Muscle layer of duodenum (tissue), 2 donors: ENCODE measurements around the gene GALNT18.

Experiments used
- H3K27ac ChIP-seq: one replicate; pipeline ENCODE4 v1.7.0; 2013; ENCODE audit warnings: mild to moderate bottlenecking, low read length
- H3K27me3 ChIP-seq: one replicate; pipeline ENCODE4 v1.7.0; 2013; ENCODE audit warnings: low read depth, mild to moderate bottlenecking, control low read depth, low read length
- H3K36me3 ChIP-seq, 2 donors: one replicate each; pipeline ENCODE4 v1.7.0; 2013; ENCODE audit warnings: low read length in 2 of 2, control low read depth in 1 of 2, mild to moderate bottlenecking in 1 of 2; ENCODE audit not compliant: insufficient read depth in 2 of 2, control insufficient read depth in 1 of 2
- H3K4me1 ChIP-seq, 2 donors: one replicate each; pipeline ENCODE4 v1.7.0; 2013; ENCODE audit warnings: low read length in 2 of 2, mild to moderate bottlenecking in 2 of 2, control low read depth in 1 of 2, moderate library complexity in 1 of 2; ENCODE audit not compliant: insufficient read depth in 2 of 2, control insufficient read depth in 1 of 2
- H3K4me3 ChIP-seq, 2 donors: one replicate each; pipeline ENCODE4 v1.7.0; 2013; ENCODE audit warnings: low read length in 2 of 2, low read depth in 1 of 2, mild to moderate bottlenecking in 1 of 2
- H3K9me3 ChIP-seq, 2 donors: one replicate each; pipeline ENCODE4 v1.7.0; 2013; ENCODE audit warnings: low read length in 2 of 2, control low read depth in 1 of 2, mild to moderate bottlenecking in 1 of 2; ENCODE audit not compliant: control insufficient read depth in 1 of 2
- donor health status: healthy.

Gene GALNT18

GRCh38 chr11:11605821-11606450, 15.9 kb downstream of the GALNT18 start:
- H3K4me1 ChIP-seq = no peaks in the 10 kb centered on the region

DNA sequence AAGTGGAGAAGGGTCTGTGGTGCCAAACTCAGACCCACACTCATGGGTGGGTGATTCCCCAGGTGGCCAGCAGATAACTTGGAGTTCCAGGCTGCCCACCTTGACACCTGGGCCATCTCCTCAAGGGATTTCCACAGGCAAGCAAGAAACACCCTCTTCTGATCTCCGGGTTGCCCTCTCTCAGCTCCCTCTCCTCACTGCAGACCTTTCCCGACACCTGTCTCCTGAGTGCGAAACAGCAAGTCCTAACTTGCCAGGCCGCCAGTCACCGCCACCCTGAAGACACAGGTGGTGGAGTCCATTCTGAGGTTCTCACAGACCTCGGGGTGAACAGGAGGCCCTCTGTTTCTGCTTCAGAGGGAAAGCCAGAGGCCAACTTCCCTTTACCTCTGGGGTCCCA, 16.6 kb downstream of the GALNT18 start:
- H3K4me3 ChIP-seq = no peak overlapping the region
- H3K36me3 ChIP-seq = no peaks in the 10 kb centered on the region
- no peaks in the 10 kb centered on the region for H3K27me3 ChIP-seq
- no peaks in the 10 kb centered on the region for H3K9me3 ChIP-seq
- H3K4me1 ChIP-seq = no peaks in the 10 kb centered on the region
- no peak overlapping the region for H3K27ac ChIP-seq

More at GRCh38 chr11:11605821-11606450, 15.9 kb downstream of the GALNT18 start:
- H3K4me3 ChIP-seq = no peak overlapping the region
- no peaks in the 10 kb centered on the region for H3K9me3 ChIP-seq
- no peaks in the 10 kb centered on the region for H3K36me3 ChIP-seq
- H3K27me3 ChIP-seq = no peaks in the 10 kb centered on the region
- no peak overlapping the region for H3K27ac ChIP-seq

DNA sequence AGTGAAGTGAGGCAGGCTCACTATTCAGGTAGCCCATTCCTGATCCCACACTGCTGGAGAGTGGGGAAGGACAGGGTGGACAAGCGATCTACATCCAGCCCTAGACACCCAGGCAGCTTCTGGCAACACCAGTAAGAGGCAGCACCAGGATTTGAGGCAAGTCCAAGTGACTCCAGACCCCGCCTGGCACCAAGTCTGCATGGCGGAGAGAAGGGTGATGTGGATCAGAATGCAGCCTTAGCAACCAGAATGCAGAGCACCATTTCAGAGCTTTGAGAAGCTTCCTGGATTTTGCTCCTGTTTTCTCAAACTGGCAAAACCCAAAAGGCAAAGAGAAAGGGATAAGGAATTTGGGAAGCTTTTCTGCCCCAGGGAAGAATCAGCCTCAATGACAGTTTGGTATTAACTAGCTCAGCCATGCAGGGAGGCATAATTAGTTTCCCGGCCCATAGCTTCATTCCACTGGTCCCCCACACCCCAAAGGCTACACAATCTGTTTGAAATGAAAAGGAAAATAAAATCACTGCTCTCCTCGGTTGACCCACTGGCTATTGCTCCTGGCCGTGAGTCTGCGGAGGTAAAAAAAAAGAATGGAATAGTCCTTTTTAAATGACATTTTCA, 17.3 kb downstream of the GALNT18 start:
- H3K27ac ChIP-seq = no peak overlapping the region
- no peaks in the 10 kb centered on the region for H3K4me1 ChIP-seq
- no peaks in the 10 kb centered on the region for H3K27me3 ChIP-seq
- H3K9me3 ChIP-seq = no peaks in the 10 kb centered on the region
- no peak overlapping the region for H3K4me3 ChIP-seq
- no peaks in the 10 kb centered on the region for H3K36me3 ChIP-seq

- Histone ChIP-seq H3K4me1 (no peaks in the 10 kb centered on the region), H3K27ac (no peak overlapping the region), H3K36me3 (no peaks in the 10 kb centered on the region), H3K4me3 (no peak overlapping the region), H3K9me3 (no peaks in the 10 kb centered on the region), H3K27me3 (no peaks in the 10 kb centered on the region)
These were observed 19.8 kb downstream of the GALNT18 start for GRCh38 chr11:11602011-11602410.

DNA sequence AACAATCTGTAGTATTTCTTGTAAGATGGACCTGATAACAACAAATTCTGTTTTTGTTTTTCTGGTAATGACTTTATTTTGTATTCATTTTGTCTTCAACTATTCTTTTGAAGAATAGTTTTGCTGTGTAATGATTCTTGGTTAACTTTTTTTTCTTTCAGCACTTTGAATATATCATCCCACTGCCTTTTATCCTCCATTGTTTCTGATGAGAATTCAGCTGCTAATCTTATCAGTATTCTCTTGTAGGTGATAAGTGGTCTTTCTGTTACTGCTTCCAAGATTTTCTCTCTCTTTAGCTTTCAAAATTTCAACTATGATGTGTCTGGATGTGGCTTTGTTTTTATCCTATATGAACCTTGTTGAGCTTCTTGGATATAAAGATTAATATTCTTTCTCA, 21.5 kb downstream of the GALNT18 start:
- H3K4me1 ChIP-seq = no peaks in the 10 kb centered on the region
- no peak overlapping the region for H3K27ac ChIP-seq

GRCh38 chr11:11598243-11598642, 23.6 kb downstream of the GALNT18 start:
- no peaks in the 10 kb centered on the region for H3K9me3 ChIP-seq
- H3K36me3 ChIP-seq = no peaks in the 10 kb centered on the region
- H3K4me3 ChIP-seq = no peak overlapping the region
- no peak overlapping the region for H3K27ac ChIP-seq
- no peaks in the 10 kb centered on the region for H3K27me3 ChIP-seq
- no peaks in the 10 kb centered on the region for H3K4me1 ChIP-seq

More for the DNA sequence above, 21.5 kb downstream of the GALNT18 start:
- no peaks in the 10 kb centered on the region for H3K36me3 ChIP-seq
- no peaks in the 10 kb centered on the region for H3K27me3 ChIP-seq
- no peak overlapping the region for H3K4me3 ChIP-seq
- no peaks in the 10 kb centered on the region for H3K9me3 ChIP-seq

DNA sequence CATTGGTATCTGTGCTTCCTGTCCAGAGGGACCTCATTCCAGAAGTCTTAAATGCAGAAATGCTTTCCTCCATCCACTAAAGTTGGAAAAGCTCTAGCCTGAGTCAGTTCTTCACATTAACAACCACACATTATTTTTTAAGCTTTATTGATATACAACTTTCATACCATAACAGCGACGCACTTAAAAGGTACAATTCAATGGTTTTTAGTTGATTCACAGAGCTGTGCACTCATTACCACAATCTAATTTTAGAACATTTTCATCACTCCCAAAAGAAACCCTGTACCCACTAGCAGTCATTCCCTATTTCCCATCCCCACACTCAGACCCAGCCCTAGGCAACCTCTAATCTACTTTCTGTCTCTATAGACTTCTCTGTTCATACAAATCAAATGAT, 27.6 kb downstream of the GALNT18 start:
- Histone ChIP-seq H3K36me3 (no peaks in the 10 kb centered on the region), H3K27me3 (no peaks in the 10 kb centered on the region), H3K4me3 (no peak overlapping the region), H3K4me1 (peaks cover 1 to 3% of the 10 kb centered on the region in 2 donors), H3K27ac (no peak overlapping the region), H3K9me3 (no peaks in the 10 kb centered on the region)

DNA sequence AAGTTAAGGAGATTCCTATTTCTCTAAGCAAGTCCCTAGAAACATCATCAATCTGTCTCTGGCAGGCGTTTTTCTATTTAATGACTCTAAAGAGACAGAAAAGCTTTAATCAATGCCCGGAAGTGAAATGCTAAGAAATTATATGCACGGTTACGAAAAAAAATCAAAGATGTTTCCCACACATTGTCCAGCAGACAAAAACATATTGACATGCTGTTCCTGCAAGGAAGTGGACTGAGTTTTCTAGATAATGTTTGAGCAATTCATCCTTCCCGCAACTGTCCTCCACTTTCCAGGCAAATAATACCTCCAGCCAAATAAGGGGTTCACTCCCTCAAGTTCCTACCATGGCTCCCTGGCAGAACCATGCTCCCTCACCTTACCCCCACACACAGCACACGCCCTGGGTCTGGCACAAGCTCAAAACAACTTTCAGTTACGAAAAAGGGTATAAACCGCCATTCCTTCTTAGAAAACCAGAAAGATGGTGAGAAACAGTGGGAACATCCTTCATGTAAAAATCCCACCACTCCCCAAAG, 29.6 kb downstream of the GALNT18 start:
- Histone ChIP-seq H3K36me3 (no peaks in the 10 kb centered on the region), H3K9me3 (no peaks in the 10 kb centered on the region), H3K27me3 (no peaks in the 10 kb centered on the region), H3K27ac (no peak overlapping the region), H3K4me1 (peaks cover 4 to 6% of the 10 kb centered on the region in 2 donors), H3K4me3 (no peak overlapping the region)

DNA sequence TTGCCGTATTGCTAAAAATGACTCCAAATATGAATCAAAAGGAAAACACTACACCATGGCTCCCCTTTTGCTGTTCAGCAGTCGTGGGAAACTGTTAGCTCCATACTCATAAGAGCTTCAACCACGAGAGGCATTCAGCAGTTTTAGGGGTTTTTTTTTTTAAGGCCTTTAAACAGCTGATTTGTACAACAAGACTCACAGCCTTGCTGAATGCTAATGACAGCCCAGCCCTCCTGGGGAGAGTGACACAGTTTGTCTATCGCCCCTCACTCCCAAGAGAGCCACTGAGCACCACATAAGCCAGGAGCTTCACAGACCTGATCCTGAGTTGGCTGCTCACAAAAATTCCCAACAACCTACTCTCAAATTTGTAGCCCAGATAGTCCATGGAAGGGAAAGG, 32.4 kb downstream of the GALNT18 start:
- Histone ChIP-seq H3K27ac (no peak overlapping the region), H3K9me3 (no peaks in the 10 kb centered on the region), H3K4me3 (no peak overlapping the region), H3K36me3 (no peaks in the 10 kb centered on the region), H3K27me3 (no peaks in the 10 kb centered on the region), H3K4me1 (peaks cover 4 to 6% of the 10 kb centered on the region in 2 donors)

DNA sequence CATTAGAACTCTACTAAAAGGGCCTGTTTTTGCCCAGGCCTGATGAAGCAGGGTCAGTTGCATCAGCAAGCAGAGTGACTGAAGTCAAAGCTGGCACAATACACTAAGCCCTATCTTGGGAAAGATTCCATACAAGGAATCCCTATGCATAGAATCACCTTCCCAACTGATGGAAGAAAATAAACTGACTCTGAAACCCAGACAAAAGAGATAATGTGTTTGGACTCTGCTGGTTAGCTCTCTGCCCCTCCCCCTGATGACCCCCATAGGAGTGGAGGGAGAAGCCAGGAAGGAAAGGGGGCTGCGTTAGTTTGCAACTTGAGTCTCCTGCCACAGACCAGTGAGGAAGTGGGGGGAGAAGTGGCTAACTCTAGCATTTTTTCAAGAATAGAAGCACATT, 32.9 kb downstream of the GALNT18 start:
- H3K9me3 ChIP-seq = no peaks in the 10 kb centered on the region
- no peaks in the 10 kb centered on the region for H3K27me3 ChIP-seq
- no peak overlapping the region for H3K27ac ChIP-seq
- H3K36me3 ChIP-seq = no peaks in the 10 kb centered on the region
- H3K4me1 ChIP-seq = peaks cover 4 to 6% of the 10 kb centered on the region in 2 donors
- no peak overlapping the region for H3K4me3 ChIP-seq

- H3K27ac ChIP-seq = no peak overlapping the region
- peaks cover 4 to 6% of the 10 kb centered on the region in 2 donors for H3K4me1 ChIP-seq
- no peaks in the 10 kb centered on the region for H3K36me3 ChIP-seq
- no peaks in the 10 kb centered on the region for H3K27me3 ChIP-seq
- H3K9me3 ChIP-seq = no peaks in the 10 kb centered on the region
- H3K4me3 ChIP-seq = no peak overlapping the region
These were observed 33.6 kb downstream of the GALNT18 start for GRCh38 chr11:11588243-11588642.
